SH-SY5Y (cell line): Measurements from ENCODE around the gene TTC39C.

Source experiments
- GATA2 ChIP-seq: IDR thresholded peaks from 2 replicates; pipeline ENCODE4 v1.6.1; 2011; ENCODE audit warnings: mild to moderate bottlenecking, low read depth, low read length
- GATA3 ChIP-seq: IDR thresholded peaks from 2 replicates; pipeline ENCODE4 v1.6.1; 2011; ENCODE audit warnings: low read depth, mild to moderate bottlenecking, low read length, moderate library complexity

DNA sequence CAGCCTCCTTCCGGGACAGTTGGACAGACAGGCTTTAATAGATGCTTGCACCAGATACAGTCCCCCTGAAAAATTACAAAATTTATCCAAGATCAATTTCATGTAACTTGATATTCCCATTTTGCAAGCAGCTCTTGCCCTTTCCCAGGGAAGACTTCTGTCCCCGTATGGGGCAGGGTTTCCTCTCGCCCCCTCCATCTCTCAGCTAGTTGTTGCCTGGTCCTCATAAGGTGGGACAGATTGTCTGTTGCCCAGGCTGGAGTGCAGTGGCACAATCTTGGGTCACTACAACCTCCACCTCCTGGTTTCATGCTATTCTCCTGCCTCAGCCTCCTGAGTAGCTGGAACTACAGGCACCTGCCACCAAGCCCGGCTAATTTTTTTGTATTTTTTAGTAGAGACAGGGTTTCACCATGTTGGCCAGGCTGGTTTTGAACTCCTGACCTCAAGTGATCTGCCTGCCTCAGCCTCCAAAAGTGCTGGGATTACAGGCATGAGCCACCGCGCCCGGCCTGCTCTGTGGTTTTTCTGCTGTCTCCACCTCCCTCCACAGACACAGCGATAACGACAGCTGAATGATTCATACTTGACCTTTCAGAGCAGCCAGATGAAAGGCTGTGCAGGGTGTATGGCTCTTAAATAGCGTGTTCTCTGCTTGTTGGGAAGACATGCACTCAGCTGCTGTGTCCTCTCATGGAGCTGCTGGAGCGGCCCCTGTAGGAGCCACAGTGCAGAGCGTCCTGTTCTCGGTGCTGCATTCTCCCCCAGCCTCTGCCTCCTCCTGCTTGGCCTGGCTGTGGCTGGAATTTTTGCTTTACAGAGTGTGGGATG lies 61.4 kb downstream of the TTC39C start:
- no peak for TF ChIP-seq GATA3
- no peak for TF ChIP-seq GATA2
